CD4-positive, alpha-beta T cell treated with Interferon alpha-2 for 1 hour (primary cell): Measurements from ENCODE around the gene WNK3.

Source experiments
- DNase-seq, 2 donors: peaks; one replicate each; pipeline ENCODE4 v3.0.0-alpha.2; 2020 to 2022

Gene WNK3

DNA sequence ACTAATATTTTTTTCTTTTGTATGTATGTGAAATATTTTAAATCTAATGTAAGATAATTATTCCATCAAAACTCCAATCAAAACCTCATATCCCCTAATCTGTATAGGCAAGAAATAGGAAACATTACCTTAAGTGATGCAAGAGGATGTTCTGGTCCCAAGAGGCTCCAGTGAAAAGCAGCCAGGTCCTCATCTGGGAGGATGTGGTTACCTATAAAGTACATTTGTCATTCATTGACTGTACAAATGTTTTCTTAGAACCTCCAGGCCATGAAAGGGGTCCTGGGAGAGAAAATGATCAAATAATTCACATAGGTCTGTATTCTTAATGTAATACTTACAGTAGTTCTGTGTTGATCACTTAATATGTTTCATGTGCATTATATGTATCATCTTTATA, 200.3 kb downstream of the WNK3 start:
- DNase-seq, result no peak
